Measurements from ENCODE around the gene SAMD4A. TPM values are rescaled to one million over a fixed set of nuclear protein-coding genes. Genes with fewer than 3 reads are reported as not detected.

SAMD4A gene
- total RNA-seq, 1 donor: 61.3 TPM

DNA sequence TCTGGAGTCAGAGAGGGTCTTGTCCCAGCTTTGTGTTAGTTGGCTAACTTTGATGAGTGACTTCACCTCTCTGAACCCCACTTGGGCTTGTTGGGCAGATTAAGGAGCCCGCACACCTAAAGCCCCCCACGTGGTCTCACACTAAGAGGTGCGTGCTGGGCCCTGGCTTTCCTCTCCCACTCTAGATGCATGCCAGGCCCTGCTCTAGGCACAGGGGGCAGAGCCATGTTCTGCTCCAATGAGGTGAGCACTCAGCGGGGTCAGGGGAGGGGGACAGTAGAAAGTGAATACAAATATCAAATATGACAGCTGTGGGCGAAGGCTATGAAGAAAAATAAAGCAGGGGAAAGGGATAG lies 216.7 kb downstream of the SAMD4A start:
- TF ChIP-seq, protein P1, sequence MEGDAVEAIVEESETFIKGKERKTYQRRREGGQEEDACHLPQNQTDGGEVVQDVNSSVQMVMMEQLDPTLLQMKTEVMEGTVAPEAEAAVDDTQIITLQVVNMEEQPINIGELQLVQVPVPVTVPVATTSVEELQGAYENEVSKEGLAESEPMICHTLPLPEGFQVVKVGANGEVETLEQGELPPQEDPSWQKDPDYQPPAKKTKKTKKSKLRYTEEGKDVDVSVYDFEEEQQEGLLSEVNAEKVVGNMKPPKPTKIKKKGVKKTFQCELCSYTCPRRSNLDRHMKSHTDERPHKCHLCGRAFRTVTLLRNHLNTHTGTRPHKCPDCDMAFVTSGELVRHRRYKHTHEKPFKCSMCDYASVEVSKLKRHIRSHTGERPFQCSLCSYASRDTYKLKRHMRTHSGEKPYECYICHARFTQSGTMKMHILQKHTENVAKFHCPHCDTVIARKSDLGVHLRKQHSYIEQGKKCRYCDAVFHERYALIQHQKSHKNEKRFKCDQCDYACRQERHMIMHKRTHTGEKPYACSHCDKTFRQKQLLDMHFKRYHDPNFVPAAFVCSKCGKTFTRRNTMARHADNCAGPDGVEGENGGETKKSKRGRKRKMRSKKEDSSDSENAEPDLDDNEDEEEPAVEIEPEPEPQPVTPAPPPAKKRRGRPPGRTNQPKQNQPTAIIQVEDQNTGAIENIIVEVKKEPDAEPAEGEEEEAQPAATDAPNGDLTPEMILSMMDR (IDR thresholded peaks at IDR 0.05; ENCODE audit: insufficient read depth, low read depth, low read length): no peak
- no peak for DNase-seq (ENCODE audit: low read depth)

GRCh38 chr14:54784060-54784459 lies 217.1 kb downstream of the SAMD4A start:
- H3K4me3 ChIP-seq (ENCODE audit: low read depth, low read length): no peak overlapping the region
- TF ChIP-seq, protein P1 (IDR thresholded peaks at IDR 0.05; ENCODE audit: insufficient read depth, low read depth, low read length): no peak
- no peak for DNase-seq (ENCODE audit: low read depth)

More for the DNA sequence above, 216.7 kb downstream of the SAMD4A start:
- H3K4me3 ChIP-seq (ENCODE audit: low read depth, low read length): no peak overlapping the region

DNA sequence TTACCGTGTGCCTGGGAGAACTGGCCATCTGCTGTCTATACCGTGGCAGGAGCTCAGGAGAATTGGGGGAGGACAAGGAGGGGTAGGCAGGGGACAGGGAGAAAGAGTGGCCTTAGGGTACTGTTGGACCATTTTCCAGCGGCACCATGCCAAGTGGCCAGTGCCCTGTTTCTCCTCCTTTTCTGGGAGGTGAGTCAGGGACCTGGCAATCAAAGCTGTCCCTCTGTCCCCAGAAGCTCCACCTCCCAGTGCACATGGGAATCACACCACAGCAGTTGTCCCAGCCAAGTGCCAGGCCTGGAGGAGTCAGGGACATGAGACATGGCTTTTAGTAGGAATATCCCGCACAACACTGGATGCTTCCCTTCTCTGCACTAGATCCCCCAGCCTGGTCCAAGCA lies 217.7 kb downstream of the SAMD4A start:
- DNase-seq (ENCODE audit: low read depth): no peak
- TF ChIP-seq, protein P1 (IDR thresholded peaks at IDR 0.05; ENCODE audit: insufficient read depth, low read depth, low read length): no peak
- no peak overlapping the region for H3K4me3 ChIP-seq (ENCODE audit: low read depth, low read length)

DNA sequence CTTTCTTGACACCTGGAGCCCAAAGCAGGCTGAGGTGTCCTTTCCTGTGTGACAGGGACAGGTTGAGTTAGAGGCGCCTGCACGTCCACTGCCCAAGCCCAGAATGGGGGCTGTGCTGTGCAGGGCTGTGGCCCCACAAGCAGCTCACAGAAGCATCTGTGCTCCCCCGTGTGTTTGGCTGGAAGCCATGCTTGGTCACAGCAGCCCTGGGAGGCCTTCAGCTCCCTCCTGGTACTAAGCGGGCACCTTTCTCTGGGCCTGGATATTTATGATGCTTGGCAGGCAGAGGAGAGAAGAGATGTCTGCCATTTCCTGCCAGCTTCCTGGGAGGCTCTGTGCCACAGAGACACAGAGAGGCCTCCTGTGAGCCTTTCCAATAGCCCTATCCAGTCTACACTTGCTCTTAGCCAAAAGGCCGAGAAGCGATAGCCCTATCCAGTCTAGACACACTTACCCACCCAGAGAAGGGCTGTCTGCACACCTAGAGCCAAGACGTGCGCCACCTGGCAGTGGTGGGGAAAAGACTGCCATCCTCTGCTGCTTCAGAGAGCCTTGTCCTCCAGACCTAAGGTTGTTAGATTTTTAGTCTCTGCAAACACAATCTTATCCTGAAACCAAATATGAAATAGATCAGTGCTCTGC lies 218.3 kb downstream of the SAMD4A start:
- no peak overlapping the region for H3K4me3 ChIP-seq (ENCODE audit: low read depth, low read length)
- TF ChIP-seq, protein P1 (IDR thresholded peaks at IDR 0.05; ENCODE audit: insufficient read depth, low read depth, low read length): no peak
- no peak for DNase-seq (ENCODE audit: low read depth)

- no peak overlapping the region for H3K4me3 ChIP-seq (ENCODE audit: low read depth, low read length)
- TF ChIP-seq, protein P1 (IDR thresholded peaks at IDR 0.05; ENCODE audit: insufficient read depth, low read depth, low read length): no peak
- DNase-seq (ENCODE audit: low read depth): no peak
These were observed 219.1 kb downstream of the SAMD4A start for GRCh38 chr14:54785778-54786770.

DNA sequence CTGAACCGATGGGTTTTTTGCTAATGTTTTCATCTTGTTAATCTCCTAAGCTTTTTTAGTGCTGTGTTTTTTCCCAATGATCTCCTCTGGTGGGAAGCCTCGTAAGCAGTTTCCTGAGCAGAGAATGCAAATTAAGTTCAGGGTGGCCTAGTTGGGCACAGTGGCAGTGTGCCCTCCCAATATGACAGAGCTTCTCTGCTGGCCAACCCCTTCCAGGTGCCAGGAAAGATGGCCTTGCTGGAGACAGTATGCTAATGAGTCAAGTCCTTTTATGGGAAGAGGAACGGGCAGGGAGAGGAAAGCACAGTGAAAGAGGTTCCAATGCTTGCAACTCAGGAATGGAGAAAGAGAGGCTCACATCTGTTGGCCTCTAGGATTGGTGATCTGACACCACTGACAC lies 219.9 kb downstream of the SAMD4A start:
- TF ChIP-seq, protein P1 (IDR thresholded peaks at IDR 0.05; ENCODE audit: insufficient read depth, low read depth, low read length): no peak

More for the DNA sequence above, 219.9 kb downstream of the SAMD4A start:
- DNase-seq (ENCODE audit: low read depth): no peak
- no peak overlapping the region for H3K4me3 ChIP-seq (ENCODE audit: low read depth, low read length)
